Activated naive CD8-positive, alpha-beta T cell (primary cell): ENCODE data around the gene ZNF780A.
"Not testable (repeated sequence)": the region's sequence is repeated elsewhere in the genome, so short reads cannot be mapped to it uniquely, and the experiment has no call there.

Experiments used
- H3K27ac Mint-ChIP-seq: one replicate; pipeline ENCODE4 v1.8.0; 2021; ENCODE audit warnings: mixed read lengths
- H3K27me3 Mint-ChIP-seq: one replicate; pipeline ENCODE4 v1.8.0; 2021; ENCODE audit warnings: mixed read lengths
- H3K36me3 Mint-ChIP-seq: one replicate; pipeline ENCODE4 v1.8.0; 2021; ENCODE audit warnings: mixed read lengths
- H3K4me1 Mint-ChIP-seq: one replicate; pipeline ENCODE4 v1.8.0; 2021; ENCODE audit warnings: low read depth, mixed read lengths
- H3K4me3 Mint-ChIP-seq: one replicate; pipeline ENCODE4 v1.8.0; 2021; ENCODE audit warnings: mild to moderate bottlenecking, mixed read lengths
- H3K9me3 Mint-ChIP-seq: one replicate; pipeline ENCODE4 v1.8.0; 2021; ENCODE audit warnings: low read depth, mixed read lengths

ZNF780A gene

GRCh38 chr19:40090241-40091204, at the start of gene ZNF780A:
TSS of gene ZNF780A (minus strand) at chr19:40090943. CDS start at chr19:40084753, 6,190 bp downstream.
- peaks cover 45% of the 10 kb centered on the region for H3K4me1 Mint-ChIP-seq
- peak within 1 kb of the TSS; percentile 99 for H3K27ac Mint-ChIP-seq
- peaks cover 4% of the 10 kb centered on the region for H3K9me3 Mint-ChIP-seq
- peaks cover 6% of the 10 kb centered on the region for H3K36me3 Mint-ChIP-seq
- peak within 1 kb of the TSS; percentile 98 for H3K4me3 Mint-ChIP-seq
- peaks cover 3% of the 10 kb centered on the region for H3K27me3 Mint-ChIP-seq

GRCh38 chr19:40139533-40140287, 49.0 kb upstream of the ZNF780A start:
- Mint-ChIP-seq H3K27ac (no peak overlapping the region), H3K27me3 (no peaks in the 10 kb centered on the region), H3K36me3 (no peaks in the 10 kb centered on the region), H3K4me3 (no peak overlapping the region), H3K4me1 (peaks cover 21% of the 10 kb centered on the region), H3K9me3 (no peaks in the 10 kb centered on the region)

- Mint-ChIP-seq H3K27ac (no peak overlapping the region), H3K27me3 (no peaks in the 10 kb centered on the region), H3K4me1 (peaks cover 5% of the 10 kb centered on the region), H3K4me3 (no peak overlapping the region), H3K36me3 (no peaks in the 10 kb centered on the region), H3K9me3 (no peaks in the 10 kb centered on the region)
Measured at GRCh38 chr19:40136818-40137217, 46.1 kb upstream of the ZNF780A start.

DNA sequence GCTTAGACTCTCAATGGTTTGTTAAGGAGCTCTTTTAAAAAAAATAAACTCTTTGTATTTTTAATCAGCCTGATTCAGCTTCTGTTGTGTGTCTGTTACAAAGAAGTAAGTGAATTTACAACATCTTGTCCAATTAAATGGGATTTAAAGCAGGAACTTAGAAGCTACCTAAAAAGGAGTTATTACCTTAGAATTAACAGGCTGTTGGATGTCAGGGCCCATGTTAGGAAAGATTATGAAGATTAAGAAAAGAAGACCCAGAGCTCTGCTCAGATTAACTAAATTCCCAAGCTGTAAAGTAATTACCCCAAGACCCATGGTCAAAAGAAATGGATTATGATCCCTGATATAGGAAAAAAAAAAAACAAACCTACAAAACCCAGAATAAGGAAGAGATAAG, 44.1 kb upstream of the ZNF780A start:
- no peaks in the 10 kb centered on the region for H3K36me3 Mint-ChIP-seq
- H3K27me3 Mint-ChIP-seq = no peaks in the 10 kb centered on the region
- H3K4me3 Mint-ChIP-seq = no peak overlapping the region
- H3K4me1 Mint-ChIP-seq = peaks cover 3% of the 10 kb centered on the region
- H3K27ac Mint-ChIP-seq = no peak overlapping the region
- H3K9me3 Mint-ChIP-seq = peaks cover 6% of the 10 kb centered on the region

- peaks cover 10% of the 10 kb centered on the region for H3K9me3 Mint-ChIP-seq
- no peak overlapping the region for H3K27ac Mint-ChIP-seq
- H3K4me1 Mint-ChIP-seq = no peaks in the 10 kb centered on the region
- H3K4me3 Mint-ChIP-seq = no peak overlapping the region
- peaks cover 4% of the 10 kb centered on the region for H3K27me3 Mint-ChIP-seq
- peaks cover 4% of the 10 kb centered on the region for H3K36me3 Mint-ChIP-seq
Measured at GRCh38 chr19:40133491-40133890, 42.7 kb upstream of the ZNF780A start.

GRCh38 chr19:40130013-40130412, 39.3 kb upstream of the ZNF780A start:
- Mint-ChIP-seq H3K4me1 (no peaks in the 10 kb centered on the region), H3K27me3 (peaks cover 19% of the 10 kb centered on the region), H3K9me3 (peaks cover 10% of the 10 kb centered on the region), H3K4me3 (no peak overlapping the region), H3K27ac (no peak overlapping the region), H3K36me3 (peaks cover 4% of the 10 kb centered on the region)

GRCh38 chr19:40129425-40129824, 38.7 kb upstream of the ZNF780A start:
- peaks cover 19% of the 10 kb centered on the region for H3K27me3 Mint-ChIP-seq
- H3K27ac Mint-ChIP-seq = no peak overlapping the region

GRCh38 chr19:40128991-40129390, 38.2 kb upstream of the ZNF780A start:
- Mint-ChIP-seq H3K9me3 (peaks cover 10% of the 10 kb centered on the region), H3K36me3 (peaks cover 4% of the 10 kb centered on the region), H3K27ac (no peak overlapping the region), H3K27me3 (peaks cover 19% of the 10 kb centered on the region), H3K4me3 (no peak overlapping the region), H3K4me1 (no peaks in the 10 kb centered on the region)

More at GRCh38 chr19:40129425-40129824, 38.7 kb upstream of the ZNF780A start:
- Mint-ChIP-seq H3K36me3 (peaks cover 4% of the 10 kb centered on the region), H3K4me3 (no peak overlapping the region), H3K4me1 (no peaks in the 10 kb centered on the region), H3K9me3 (peaks cover 10% of the 10 kb centered on the region)

DNA sequence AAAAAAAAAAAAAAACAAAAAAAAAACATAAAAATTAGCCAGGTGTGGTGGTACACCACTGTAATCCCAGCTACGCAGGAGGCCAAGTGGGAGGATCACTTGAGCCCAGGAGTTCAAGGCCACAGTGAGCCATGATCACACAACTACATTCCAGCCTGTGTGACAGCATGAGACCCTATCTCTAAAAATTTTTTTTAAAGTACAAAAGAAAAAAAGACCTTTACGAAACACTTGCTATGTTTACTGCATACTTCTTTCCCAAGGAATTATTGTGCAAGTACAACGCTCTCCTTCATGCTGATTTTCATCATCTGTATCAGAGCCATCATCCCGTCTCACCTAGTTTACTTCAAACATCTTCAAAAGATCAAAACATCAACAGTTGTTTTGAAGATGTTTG, 28.6 kb upstream of the ZNF780A start:
- no peak overlapping the region for H3K27ac Mint-ChIP-seq
- H3K4me1 Mint-ChIP-seq = no peaks in the 10 kb centered on the region
- H3K9me3 Mint-ChIP-seq = peaks cover 2% of the 10 kb centered on the region
- peaks cover 2% of the 10 kb centered on the region for H3K36me3 Mint-ChIP-seq
- H3K27me3 Mint-ChIP-seq = peaks cover 15% of the 10 kb centered on the region
- no peak overlapping the region for H3K4me3 Mint-ChIP-seq

DNA sequence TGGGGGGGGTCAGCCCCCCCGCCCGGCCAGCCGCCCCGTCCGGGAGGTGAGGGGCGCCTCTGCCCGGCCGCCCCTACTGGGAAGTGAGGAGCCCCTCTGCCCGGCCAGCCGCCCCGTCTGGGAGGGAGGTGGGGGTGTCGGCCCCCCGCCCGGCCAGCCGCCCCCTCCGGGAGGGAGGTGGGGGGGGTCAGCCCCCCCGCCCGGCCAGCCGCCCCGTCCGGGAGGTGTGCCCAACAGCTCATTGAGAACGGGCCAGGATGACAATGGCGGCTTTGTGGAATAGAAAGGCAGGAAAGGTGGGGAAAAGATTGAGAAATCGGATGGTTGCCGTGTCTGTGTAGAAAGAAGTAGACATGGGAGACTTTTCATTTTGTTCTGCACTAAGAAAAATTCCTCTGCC, 27.9 kb upstream of the ZNF780A start:
- peaks cover 15% of the 10 kb centered on the region for H3K27me3 Mint-ChIP-seq
- H3K27ac Mint-ChIP-seq, H3K9me3 Mint-ChIP-seq, H3K36me3 Mint-ChIP-seq, H3K4me1 Mint-ChIP-seq, H3K4me3 Mint-ChIP-seq: not testable (repeated sequence)

DNA sequence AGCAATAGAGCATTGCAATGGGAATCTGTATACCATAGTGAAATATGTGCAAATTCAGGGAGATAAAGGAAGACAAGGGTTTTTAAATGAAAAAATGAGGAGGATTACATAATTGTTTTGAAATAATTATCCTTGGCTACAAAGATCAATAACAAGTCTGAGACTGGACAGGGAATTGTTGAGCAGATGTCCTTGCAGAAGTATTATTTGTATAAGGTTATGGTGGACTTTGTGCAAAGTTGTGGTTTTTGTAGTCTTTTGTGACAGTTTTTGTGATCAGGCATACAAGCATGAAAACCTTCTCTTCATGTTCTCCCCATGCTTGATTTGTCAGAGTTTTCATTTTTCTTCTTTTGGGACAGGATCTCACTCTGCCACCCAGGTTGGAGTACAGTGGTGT, 25.3 kb upstream of the ZNF780A start:
- Mint-ChIP-seq H3K36me3 (peaks cover 2% of the 10 kb centered on the region), H3K4me1 (no peaks in the 10 kb centered on the region), H3K27ac (no peak overlapping the region), H3K9me3 (peaks cover 3% of the 10 kb centered on the region), H3K27me3 (peaks cover 12% of the 10 kb centered on the region), H3K4me3 (no peak overlapping the region)

- not testable (repeated sequence) for H3K9me3 Mint-ChIP-seq, H3K4me3 Mint-ChIP-seq, H3K27ac Mint-ChIP-seq, H3K4me1 Mint-ChIP-seq, H3K36me3 Mint-ChIP-seq
- H3K27me3 Mint-ChIP-seq = peaks cover 11% of the 10 kb centered on the region
Measured at GRCh38 chr19:40114119-40114518, 23.4 kb upstream of the ZNF780A start.

DNA sequence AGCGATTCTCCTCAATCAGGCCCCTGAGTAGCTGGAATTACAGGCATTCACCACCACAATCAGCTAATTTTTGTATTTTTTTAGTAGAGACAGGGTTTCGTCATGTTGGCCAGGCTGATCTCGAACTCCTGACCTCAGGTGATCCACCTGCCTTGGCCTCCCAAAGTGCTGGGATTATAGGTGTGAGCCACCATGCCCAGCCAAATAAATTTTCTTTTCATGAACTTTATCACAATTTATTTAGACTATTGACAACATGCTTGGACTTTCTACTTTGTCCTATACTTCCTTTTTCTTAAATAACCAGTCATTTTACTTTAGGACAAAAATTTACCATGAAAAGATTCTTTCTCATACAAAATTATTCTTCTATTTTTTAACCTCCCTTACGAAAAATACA, 21.5 kb upstream of the ZNF780A start:
- not testable (repeated sequence) for H3K4me1 Mint-ChIP-seq, H3K4me3 Mint-ChIP-seq, H3K9me3 Mint-ChIP-seq, H3K36me3 Mint-ChIP-seq, H3K27ac Mint-ChIP-seq
- peaks cover 11% of the 10 kb centered on the region for H3K27me3 Mint-ChIP-seq

GRCh38 chr19:40110570-40110969, 19.8 kb upstream of the ZNF780A start:
- H3K36me3 Mint-ChIP-seq = peaks cover 2% of the 10 kb centered on the region
- no peak overlapping the region for H3K27ac Mint-ChIP-seq
- H3K27me3 Mint-ChIP-seq = peaks cover 5% of the 10 kb centered on the region
- H3K4me1 Mint-ChIP-seq = no peaks in the 10 kb centered on the region
- no peak overlapping the region for H3K4me3 Mint-ChIP-seq
- H3K9me3 Mint-ChIP-seq = peaks cover 3% of the 10 kb centered on the region

DNA sequence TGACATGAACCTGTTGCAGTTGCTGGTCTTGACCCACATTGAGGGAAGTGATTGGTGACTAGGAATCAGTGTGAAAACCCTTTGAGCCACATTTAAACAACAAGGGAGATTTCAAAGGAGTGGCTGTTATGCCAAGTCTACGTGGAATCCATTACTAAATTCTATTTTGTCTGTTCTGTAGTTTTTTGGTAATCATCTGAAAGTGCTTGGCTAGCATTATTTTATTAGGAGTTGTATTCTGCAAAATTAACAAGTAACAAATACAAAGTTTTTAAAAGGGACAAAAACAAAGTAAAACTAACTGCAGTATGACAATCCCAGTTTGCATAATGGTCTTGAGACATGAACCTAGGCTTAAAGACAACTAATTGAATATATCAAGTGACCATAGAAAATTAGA, 14.0 kb upstream of the ZNF780A start:
- Mint-ChIP-seq H3K36me3 (no peaks in the 10 kb centered on the region), H3K4me3 (no peak overlapping the region), H3K27me3 (no peaks in the 10 kb centered on the region), H3K4me1 (no peaks in the 10 kb centered on the region), H3K9me3 (no peaks in the 10 kb centered on the region), H3K27ac (no peak overlapping the region)
